Measurements from ENCODE around the gene SPI1. TPM values are rescaled to one million over a fixed set of nuclear protein-coding genes. Genes with fewer than 3 reads are reported as not detected.

Gene SPI1
- total RNA-seq, 2 experiments from 2014 or later = not detected

GRCh38 chr11:47399860-47400767, 21.8 kb upstream of the SPI1 start:
- intact Hi-C loops (cut with micrococcal nuclease) = no loop called here
- no peaks in the 10 kb centered on the region for H3K9me3 Mint-ChIP-seq
- DNase-seq = peak; percentile 36
- peak overlapping the region; percentile 79 for H3K27ac Mint-ChIP-seq
- H3K4me3 Mint-ChIP-seq = peak overlapping the region; percentile 74
- H3K4me1 Mint-ChIP-seq (ENCODE audit: low read depth) = peaks cover 22% of the 10 kb centered on the region
- CTCF ChIA-PET = interaction anchor here (0.6 to 1.5 kb wide), 5 partner anchors 12 to 531 kb away, joined by 3 to 10 read pairs (median 3); no protein-coding TSS in a partner anchor
- no peaks in the 10 kb centered on the region for H3K27me3 Mint-ChIP-seq (ENCODE audit: low read depth)
- H3K36me3 Mint-ChIP-seq (ENCODE audit: low read depth) = no peaks in the 10 kb centered on the region

GRCh38 chr11:47398551-47398950, 20.2 kb upstream of the SPI1 start:
- CTCF ChIA-PET = interaction anchor here (0.6 to 1.0 kb wide), 4 partner anchors 9 to 328 kb away, joined by 3 to 5 read pairs (median 4); no protein-coding TSS in a partner anchor
- Mint-ChIP-seq H3K4me3 (peak overlapping the region; percentile 6), H3K27me3 (ENCODE audit: low read depth) (no peaks in the 10 kb centered on the region), H3K27ac (no peak overlapping the region), H3K9me3 (no peaks in the 10 kb centered on the region), H3K4me1 (ENCODE audit: low read depth) (peaks cover 32% of the 10 kb centered on the region), H3K36me3 (ENCODE audit: low read depth) (no peaks in the 10 kb centered on the region)
- intact Hi-C loops (cut with micrococcal nuclease) = no loop called here
- DNase-seq = no peak

- H3K27ac Mint-ChIP-seq = no peak overlapping the region
- intact Hi-C loops (cut with micrococcal nuclease) = no loop called here
- no peak for DNase-seq
- no peaks in the 10 kb centered on the region for H3K9me3 Mint-ChIP-seq
- H3K4me1 Mint-ChIP-seq (ENCODE audit: low read depth) = peaks cover 34% of the 10 kb centered on the region
- no peak overlapping the region for H3K4me3 Mint-ChIP-seq
- H3K27me3 Mint-ChIP-seq (ENCODE audit: low read depth) = no peaks in the 10 kb centered on the region
- CTCF ChIA-PET = interaction anchor here (1.0 to 1.8 kb wide), 2 partner anchors 10 to 24 kb away, joined by 4 to 5 read pairs; no protein-coding TSS in a partner anchor
- H3K36me3 Mint-ChIP-seq (ENCODE audit: low read depth) = no peaks in the 10 kb centered on the region
These were observed 19.7 kb upstream of the SPI1 start for GRCh38 chr11:47398011-47398410.

- CTCF ChIA-PET = interaction anchor here (0.6 kb wide), 1 partner anchor 370 kb away, joined by 4 read pairs; no protein-coding TSS in a partner anchor
- Mint-ChIP-seq H3K27ac (peak overlapping the region; percentile 88), H3K36me3 (ENCODE audit: low read depth) (no peaks in the 10 kb centered on the region), H3K4me1 (ENCODE audit: low read depth) (peaks cover 36% of the 10 kb centered on the region), H3K4me3 (no peak overlapping the region), H3K27me3 (ENCODE audit: low read depth) (no peaks in the 10 kb centered on the region), H3K9me3 (no peaks in the 10 kb centered on the region)
- DNase-seq = no peak
- intact Hi-C loops (cut with micrococcal nuclease) = no loop called here
These were observed 17.6 kb upstream of the SPI1 start for GRCh38 chr11:47396049-47396320.

GRCh38 chr11:47395223-47396048, 17.1 kb upstream of the SPI1 start:
- H3K4me3 Mint-ChIP-seq = peak overlapping the region; percentile 42
- peak overlapping the region; percentile 88 for H3K27ac Mint-ChIP-seq
- no peaks in the 10 kb centered on the region for H3K9me3 Mint-ChIP-seq
- intact Hi-C loops (cut with micrococcal nuclease) = no loop called here
- CTCF ChIA-PET = interaction anchor here (0.6 kb wide), 1 partner anchor 369 kb away, joined by 4 read pairs; no protein-coding TSS in a partner anchor
- no peak for DNase-seq
- no peaks in the 10 kb centered on the region for H3K27me3 Mint-ChIP-seq (ENCODE audit: low read depth)
- H3K4me1 Mint-ChIP-seq (ENCODE audit: low read depth) = peaks cover 33% of the 10 kb centered on the region
- no peaks in the 10 kb centered on the region for H3K36me3 Mint-ChIP-seq (ENCODE audit: low read depth)

- CTCF ChIA-PET = interaction anchor here (0.6 to 1.6 kb wide), 2 partner anchors 18 to 21 kb away, joined by 3 to 5 read pairs; no protein-coding TSS in a partner anchor
- DNase-seq = peak; percentile 75
- Mint-ChIP-seq H3K27me3 (ENCODE audit: low read depth) (no peaks in the 10 kb centered on the region), H3K4me1 (ENCODE audit: low read depth) (peaks cover 37% of the 10 kb centered on the region), H3K36me3 (ENCODE audit: low read depth) (no peaks in the 10 kb centered on the region), H3K9me3 (no peaks in the 10 kb centered on the region), H3K27ac (peak overlapping the region; percentile 88), H3K4me3 (peak overlapping the region; percentile 56)
- intact Hi-C loops (cut with micrococcal nuclease) = loop anchor here (1.0 kb wide), 2 partner anchors 14 to 32 kb away; partner anchors contain the start of genes PSMC3 and SLC39A13
These were observed 16.2 kb upstream of the SPI1 start for GRCh38 chr11:47394322-47395222.

- Mint-ChIP-seq H3K36me3 (ENCODE audit: low read depth) (no peaks in the 10 kb centered on the region), H3K4me1 (ENCODE audit: low read depth) (peaks cover 38% of the 10 kb centered on the region), H3K4me3 (peak overlapping the region; percentile 56), H3K27ac (peak overlapping the region; percentile 88), H3K27me3 (ENCODE audit: low read depth) (no peaks in the 10 kb centered on the region), H3K9me3 (no peaks in the 10 kb centered on the region)
- CTCF ChIA-PET = interaction anchor here (1.6 to 3.1 kb wide), 2 partner anchors 18 to 21 kb away, joined by 5 to 32 read pairs; no protein-coding TSS in a partner anchor
- intact Hi-C loops (cut with micrococcal nuclease) = loop anchor here (1.0 kb wide), 2 partner anchors 14 to 32 kb away; partner anchors contain the start of genes PSMC3 and SLC39A13
- no peak for DNase-seq
These were observed 15.6 kb upstream of the SPI1 start for GRCh38 chr11:47394050-47394321.

GRCh38 chr11:47393163-47394049, 15.1 kb upstream of the SPI1 start:
- CTCF ChIA-PET = interaction anchor here (1.0 to 3.1 kb wide), 4 partner anchors 15 to 20 kb away, joined by 3 to 32 read pairs (median 4); partner anchors contain the start of gene SPI1
- no peaks in the 10 kb centered on the region for H3K27me3 Mint-ChIP-seq (ENCODE audit: low read depth)
- intact Hi-C loops (cut with micrococcal nuclease) = loop anchor here (1.0 kb wide), 2 partner anchors 15 to 33 kb away; partner anchors contain the start of genes PSMC3 and SLC39A13
- H3K27ac Mint-ChIP-seq = peak overlapping the region; percentile 88
- H3K9me3 Mint-ChIP-seq = no peaks in the 10 kb centered on the region
- H3K4me1 Mint-ChIP-seq (ENCODE audit: low read depth) = peaks cover 36% of the 10 kb centered on the region
- H3K36me3 Mint-ChIP-seq (ENCODE audit: low read depth) = no peaks in the 10 kb centered on the region
- no peak overlapping the region for H3K4me3 Mint-ChIP-seq
- DNase-seq = no peak

GRCh38 chr11:47392546-47393162, 14.3 kb upstream of the SPI1 start:
- CTCF ChIA-PET = interaction anchor here (1.0 to 3.1 kb wide), 3 partner anchors 15 to 20 kb away, joined by 3 to 32 read pairs (median 3); partner anchors contain the start of gene SPI1
- intact Hi-C loops (cut with micrococcal nuclease) = no loop called here
- H3K27ac Mint-ChIP-seq = no peak overlapping the region
- no peak for DNase-seq
- no peak overlapping the region for H3K4me3 Mint-ChIP-seq
- H3K9me3 Mint-ChIP-seq = no peaks in the 10 kb centered on the region
- peaks cover 36% of the 10 kb centered on the region for H3K4me1 Mint-ChIP-seq (ENCODE audit: low read depth)
- no peaks in the 10 kb centered on the region for H3K27me3 Mint-ChIP-seq (ENCODE audit: low read depth)
- H3K36me3 Mint-ChIP-seq (ENCODE audit: low read depth) = no peaks in the 10 kb centered on the region

- CTCF ChIA-PET = interaction anchor here (0.6 to 3.1 kb wide), 3 partner anchors 19 to 664 kb away, joined by 3 to 32 read pairs (median 6); no protein-coding TSS in a partner anchor
- Mint-ChIP-seq H3K9me3 (no peaks in the 10 kb centered on the region), H3K27me3 (ENCODE audit: low read depth) (no peaks in the 10 kb centered on the region), H3K36me3 (ENCODE audit: low read depth) (no peaks in the 10 kb centered on the region), H3K4me1 (ENCODE audit: low read depth) (peaks cover 36% of the 10 kb centered on the region), H3K27ac (no peak overlapping the region), H3K4me3 (no peak overlapping the region)
- DNase-seq = no peak
- intact Hi-C loops (cut with micrococcal nuclease) = no loop called here
These were observed 13.5 kb upstream of the SPI1 start for GRCh38 chr11:47391711-47392432.
